HL-60 (cell line): Measurements from ENCODE around the gene ST7L.

ENCODE experiments used
- CTCF ChIP-seq: IDR thresholded peaks from one replicate; pipeline ENCODE4 v1.5.1; 2011; ENCODE audit warnings: low read length, control low read depth, inconsistent platforms; ENCODE audit not compliant: insufficient read depth
- GABPA ChIP-seq: IDR thresholded peaks from 2 replicates; pipeline ENCODE4 v1.6.1; 2012; ENCODE audit warnings: low read depth
- POLR2AphosphoS5 ChIP-seq: IDR thresholded peaks from 2 replicates; pipeline ENCODE4 v1.6.1; 2012; ENCODE audit warnings: low read depth
- REST ChIP-seq: IDR thresholded peaks from 2 replicates; pipeline ENCODE4 v1.6.1; 2012; ENCODE audit warnings: low read depth; ENCODE audit not compliant: insufficient replicate concordance
- SPI1 ChIP-seq: IDR thresholded peaks from 2 replicates; pipeline ENCODE4 v1.6.1; 2012; ENCODE audit warnings: low read depth, mild to moderate bottlenecking, borderline replicate concordance

- TF ChIP-seq CTCF = no peak
- TF ChIP-seq POLR2AphosphoS5 = no peak
- TF ChIP-seq REST = no peak
- no peak for TF ChIP-seq GABPA
- no peak for TF ChIP-seq SPI1
Measured at GRCh38 chr1:112665857-112666256, 46.9 kb upstream of the ST7L start.
